ENCODE results near the gene LRCH4.
"Not testable (repeated sequence)": the region's sequence is repeated elsewhere in the genome, so short reads cannot be mapped to it uniquely, and the experiment has no call there.

The LRCH4 gene

GRCh38 chr7:100544967-100545359 lies 41.0 kb downstream of the LRCH4 start:
- DNase-seq (ENCODE audit: low read depth in 3 of 3): no peak

DNA sequence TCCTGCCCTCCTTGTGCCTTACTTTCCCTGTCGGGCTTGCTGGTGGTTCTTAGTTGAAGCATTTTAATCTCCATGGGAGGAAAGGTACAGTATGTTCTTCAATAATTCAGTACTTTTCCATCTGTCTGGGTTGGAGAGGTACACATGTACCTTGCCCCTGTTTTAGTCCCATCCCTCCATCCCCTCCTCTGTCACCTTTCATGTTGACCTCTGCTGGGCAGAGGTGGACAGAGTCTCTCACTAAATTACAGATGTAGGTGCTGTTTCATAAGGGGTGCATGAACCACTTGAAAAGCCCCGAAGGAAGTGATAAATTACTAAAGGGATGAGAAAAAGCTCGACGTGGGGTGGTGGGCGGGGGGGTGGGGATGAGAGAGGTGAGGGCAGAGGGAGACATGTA lies 41.5 kb downstream of the LRCH4 start:
- DNase-seq (ENCODE audit: low read depth in 3 of 3): no peak

GRCh38 chr7:100543586-100543985 lies 42.3 kb downstream of the LRCH4 start:
- no peak for DNase-seq (ENCODE audit: low read depth in 3 of 3)

DNA sequence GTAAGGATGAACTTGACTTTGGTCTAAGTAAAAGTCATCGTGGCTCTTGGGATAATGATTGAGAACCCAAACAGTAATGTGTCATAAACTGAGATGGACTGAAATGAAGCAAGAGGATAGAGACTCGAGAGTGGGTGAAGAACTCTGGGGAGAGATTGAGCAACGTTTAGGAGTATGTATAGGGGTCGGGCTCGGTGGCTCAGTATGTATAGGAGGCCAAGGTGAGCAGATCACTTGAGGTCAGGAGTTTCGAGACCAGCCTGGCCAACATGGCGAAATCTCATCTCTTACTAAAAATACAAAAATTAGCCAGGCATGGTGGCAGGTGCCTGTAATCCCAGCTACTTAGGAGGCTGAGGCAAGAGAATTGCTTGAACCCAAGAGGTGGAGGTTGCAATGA lies 44.6 kb downstream of the LRCH4 start:
- not testable (repeated sequence) for DNase-seq (ENCODE audit: low read depth in 3 of 3)

- DNase-seq (ENCODE audit: low read depth in 3 of 3): no peak
These were observed 45.7 kb downstream of the LRCH4 start for GRCh38 chr7:100540073-100540723.

DNA sequence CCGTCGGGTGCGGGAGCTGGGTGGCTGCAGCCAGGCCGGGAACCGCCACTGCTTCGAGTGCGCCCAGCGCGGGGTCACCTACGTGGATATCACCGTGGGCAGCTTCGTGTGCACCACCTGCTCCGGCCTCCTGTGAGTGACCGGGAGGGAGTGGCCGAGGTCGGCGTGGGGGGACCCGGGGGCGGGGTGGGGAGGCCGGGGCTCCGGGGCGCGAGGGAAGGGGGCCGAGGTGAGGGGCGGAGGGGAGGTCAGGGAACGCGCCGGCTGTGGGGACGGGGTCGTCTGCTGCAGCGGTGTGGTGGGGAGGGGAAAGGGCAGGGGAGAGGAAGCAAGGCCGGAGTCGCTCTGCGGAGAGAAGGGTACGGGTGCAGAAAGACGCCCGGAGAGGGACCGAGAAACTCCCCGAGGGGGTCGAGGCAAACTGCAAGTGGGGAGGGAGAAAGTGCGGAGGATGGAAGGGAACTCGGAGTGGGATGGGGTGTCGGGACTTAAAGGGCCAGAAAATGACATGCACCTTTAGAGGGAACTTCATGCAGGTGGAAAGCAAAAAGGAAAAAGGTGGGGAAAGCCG lies 46.4 kb downstream of the LRCH4 start:
- DNase-seq (ENCODE audit: low read depth in 3 of 3): no peak

GRCh38 chr7:100538654-100539435 lies 47.1 kb downstream of the LRCH4 start, which contains the start of gene AGFG2:
AGFG2 (plus strand) TSS chr7:100539203; CDS start chr7:100539347, 144 bp downstream.
- peak; percentile 99 to 100 (median 100) for DNase-seq (ENCODE audit: low read depth in 3 of 3)

GRCh38 chr7:100538348-100538653 lies 47.6 kb downstream of the LRCH4 start:
- DNase-seq (ENCODE audit: low read depth in 3 of 3): no peak

GRCh38 chr7:100536695-100537094 lies 49.2 kb downstream of the LRCH4 start:
- not testable (repeated sequence) for DNase-seq (ENCODE audit: low read depth in 3 of 3)

- not testable (repeated sequence) for DNase-seq (ENCODE audit: low read depth in 3 of 3)
These were observed 49.9 kb downstream of the LRCH4 start for GRCh38 chr7:100535982-100536381.

DNA sequence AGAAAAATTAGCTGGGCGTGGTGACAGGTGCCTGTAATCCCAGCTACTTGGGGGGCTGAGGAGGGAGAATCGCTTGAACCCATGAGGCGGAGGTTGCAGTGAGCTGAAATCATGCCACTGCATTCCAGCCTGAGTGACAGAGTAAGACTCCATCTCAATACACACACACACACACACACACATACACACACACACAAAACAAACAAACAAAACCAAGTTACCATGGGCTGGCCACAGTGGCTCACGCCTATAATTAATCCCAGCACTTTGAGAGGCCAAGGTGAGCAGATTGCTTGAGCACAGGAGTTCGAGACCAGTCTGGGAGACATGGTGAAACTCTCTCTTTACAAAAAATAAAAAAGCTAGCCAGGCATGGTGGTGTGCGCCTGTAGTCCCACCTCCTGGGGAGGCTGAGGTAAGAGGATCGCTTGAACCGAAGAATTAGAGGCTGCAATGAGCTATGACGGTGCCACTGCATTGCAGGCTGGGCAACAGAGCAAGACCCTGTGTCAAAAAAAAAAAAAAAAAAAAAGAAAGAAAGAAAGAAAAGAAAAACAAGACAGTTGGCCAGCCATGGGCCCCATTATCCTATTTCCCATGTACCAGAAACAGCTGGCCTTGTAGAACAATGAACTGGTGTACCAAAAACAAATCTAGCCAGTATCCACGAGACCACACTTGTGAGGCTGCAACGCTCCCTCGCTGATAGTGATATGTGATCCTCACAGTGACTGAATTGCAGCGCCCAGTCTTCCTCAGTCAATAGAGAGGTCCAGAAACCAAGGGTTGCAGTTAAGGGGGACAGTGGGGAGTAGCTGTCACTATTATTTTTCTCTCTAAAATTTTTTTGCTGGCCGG lies 53.5 kb downstream of the LRCH4 start:
- DNase-seq (ENCODE audit: low read depth in 3 of 3): no peak

GRCh38 chr7:100528108-100528866 lies 57.6 kb downstream of the LRCH4 start:
- not testable (repeated sequence) for DNase-seq (ENCODE audit: low read depth in 3 of 3)
